AG09319 (cell line): ENCODE results near the gene PROM1.

Source experiments
- DNase-seq: peaks from one replicate; pipeline ENCODE4 v3.0.0-alpha.2; 2010; ENCODE audit warnings: low read depth; ENCODE audit errors: extremely low read depth
- TF ChIP-seq, protein P1 (sequence below): IDR thresholded peaks from 2 replicates; pipeline ENCODE4 v1.5.1; 2011; ENCODE audit warnings: low read depth, mild to moderate bottlenecking, inconsistent platforms, low read length, moderate library complexity

PROM1 gene

DNA sequence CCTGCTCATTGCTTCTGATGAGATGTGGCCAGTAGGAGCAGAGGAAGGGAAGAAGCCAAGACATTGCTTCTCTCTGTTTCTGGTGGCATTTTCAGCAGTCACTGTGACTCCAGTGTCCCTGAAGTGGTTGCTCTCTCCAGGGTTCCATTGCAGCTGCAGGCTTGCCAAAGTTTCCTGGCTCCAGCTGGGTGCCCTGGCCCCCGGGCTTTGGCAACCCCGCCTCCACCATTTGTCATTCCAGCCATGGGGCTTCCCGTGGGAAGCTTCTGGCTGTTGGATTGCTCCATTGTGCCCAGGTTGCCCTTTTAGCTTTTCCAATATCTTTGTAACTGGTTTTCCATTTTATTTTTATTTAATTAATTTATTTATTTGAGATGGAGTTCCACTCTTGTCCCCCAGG is 158.0 kb downstream of the PROM1 start:
- TF ChIP-seq, protein P1, sequence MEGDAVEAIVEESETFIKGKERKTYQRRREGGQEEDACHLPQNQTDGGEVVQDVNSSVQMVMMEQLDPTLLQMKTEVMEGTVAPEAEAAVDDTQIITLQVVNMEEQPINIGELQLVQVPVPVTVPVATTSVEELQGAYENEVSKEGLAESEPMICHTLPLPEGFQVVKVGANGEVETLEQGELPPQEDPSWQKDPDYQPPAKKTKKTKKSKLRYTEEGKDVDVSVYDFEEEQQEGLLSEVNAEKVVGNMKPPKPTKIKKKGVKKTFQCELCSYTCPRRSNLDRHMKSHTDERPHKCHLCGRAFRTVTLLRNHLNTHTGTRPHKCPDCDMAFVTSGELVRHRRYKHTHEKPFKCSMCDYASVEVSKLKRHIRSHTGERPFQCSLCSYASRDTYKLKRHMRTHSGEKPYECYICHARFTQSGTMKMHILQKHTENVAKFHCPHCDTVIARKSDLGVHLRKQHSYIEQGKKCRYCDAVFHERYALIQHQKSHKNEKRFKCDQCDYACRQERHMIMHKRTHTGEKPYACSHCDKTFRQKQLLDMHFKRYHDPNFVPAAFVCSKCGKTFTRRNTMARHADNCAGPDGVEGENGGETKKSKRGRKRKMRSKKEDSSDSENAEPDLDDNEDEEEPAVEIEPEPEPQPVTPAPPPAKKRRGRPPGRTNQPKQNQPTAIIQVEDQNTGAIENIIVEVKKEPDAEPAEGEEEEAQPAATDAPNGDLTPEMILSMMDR: no peak

DNA sequence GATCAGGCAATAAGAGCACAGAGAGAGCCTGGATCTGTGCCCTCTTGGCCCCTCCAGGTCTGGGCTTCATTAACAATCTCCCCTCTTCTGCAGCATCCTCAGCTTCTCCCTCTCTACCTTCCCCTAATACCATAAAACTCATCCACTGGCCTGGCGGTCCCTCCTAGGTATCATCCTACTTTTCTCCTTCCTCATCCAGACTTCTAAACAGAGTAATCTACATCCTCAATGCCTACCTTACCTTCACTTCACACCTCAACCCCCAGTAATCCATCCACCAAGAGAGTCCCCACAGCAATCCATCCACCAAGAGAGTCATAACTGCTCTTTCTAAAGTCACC is 162.3 kb downstream of the PROM1 start:
- no peak for DNase-seq

More for the DNA sequence above, 158.0 kb downstream of the PROM1 start:
- DNase-seq: no peak

DNA sequence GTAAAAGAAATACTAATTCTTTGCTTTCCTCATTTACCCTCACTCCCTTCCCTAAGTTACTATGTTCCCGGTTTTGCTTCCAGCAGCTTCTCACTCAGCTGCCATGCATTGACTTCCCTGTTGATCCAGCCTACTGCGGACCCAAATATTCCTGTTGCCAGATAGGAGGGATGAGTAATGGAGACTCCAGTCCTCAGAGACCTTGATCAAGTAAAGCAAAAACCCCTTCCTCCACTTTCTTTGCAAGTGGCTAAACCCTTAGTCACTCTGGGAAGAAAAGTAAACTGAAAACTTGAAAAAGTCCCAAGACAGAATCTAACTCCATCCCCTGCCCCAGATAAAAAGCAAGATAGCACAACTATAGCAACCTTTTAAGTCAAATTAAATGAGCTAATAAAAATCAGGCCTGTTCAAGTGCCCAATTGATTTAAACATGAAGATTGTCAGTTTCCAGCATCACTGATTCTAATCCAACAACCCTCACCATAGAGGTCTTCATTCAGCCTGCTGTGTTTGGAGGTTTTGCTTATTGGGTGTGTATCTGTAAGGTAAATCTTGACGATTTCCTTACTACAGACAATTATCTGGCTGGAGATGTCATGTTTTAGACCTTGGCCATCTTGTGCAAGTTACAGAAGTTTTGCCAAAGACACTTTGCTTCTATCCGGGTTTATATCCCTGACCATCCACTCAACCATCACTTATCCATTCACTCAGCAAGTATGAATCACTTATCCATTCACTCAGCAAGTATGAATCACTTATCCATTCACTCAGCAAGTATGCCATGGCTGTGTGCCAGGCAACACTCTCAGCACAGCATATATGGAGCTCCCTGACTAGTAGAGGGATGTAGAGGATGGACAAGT is 162.9 kb downstream of the PROM1 start:
- TF ChIP-seq, protein P1: no peak
- DNase-seq: peak; percentile 87

More for the DNA sequence above, 162.3 kb downstream of the PROM1 start:
- TF ChIP-seq, protein P1: no peak

DNA sequence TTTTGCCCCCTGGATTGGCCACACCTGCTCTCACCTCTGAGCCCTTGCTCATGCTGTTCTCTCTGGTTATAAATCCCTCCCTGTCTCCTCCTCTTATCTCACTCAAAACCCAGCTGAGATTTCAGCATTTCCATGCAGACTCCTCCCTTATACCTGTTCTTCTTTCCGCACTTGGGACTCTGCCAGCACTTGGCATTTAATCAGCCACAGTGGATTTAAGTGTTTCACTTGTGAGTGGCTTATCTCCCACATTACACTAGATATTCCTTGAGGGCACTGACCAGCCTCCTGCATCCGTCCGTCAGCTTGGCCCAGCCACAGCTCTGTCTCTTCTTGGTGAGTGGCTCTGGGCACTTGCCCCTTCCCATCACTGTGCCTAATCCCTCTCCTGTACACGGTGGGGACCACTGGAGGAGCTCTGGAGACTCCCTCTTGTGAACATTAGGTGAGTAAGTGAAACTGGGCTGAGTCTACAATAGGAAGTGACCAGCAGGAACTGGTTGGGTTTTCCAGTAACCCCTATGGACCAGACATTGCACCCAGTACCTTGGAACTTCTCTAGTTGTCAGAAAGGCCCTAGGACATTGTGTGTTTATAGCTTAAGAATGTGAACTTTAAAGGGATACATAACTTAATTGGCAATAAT is 165.2 kb downstream of the PROM1 start:
- DNase-seq: no peak
- TF ChIP-seq, protein P1: no peak
